Fibroblast of pulmonary artery (primary cell): ENCODE results near the gene CALML5.

Experiments used
- DNase-seq: peaks from one replicate; pipeline ENCODE4 v3.0.0-alpha.2; 2010; ENCODE audit warnings: low read depth
- H3K4me3 ChIP-seq: replicated peaks from 2 replicates; pipeline ENCODE4 v1.5.1; 2011; ENCODE audit warnings: low read depth, mild to moderate bottlenecking, control low read depth, low read length, moderate library complexity
- CTCF ChIP-seq: IDR thresholded peaks from 2 replicates; pipeline ENCODE4 v1.5.1; 2011; ENCODE audit warnings: mild to moderate bottlenecking, control low read depth, low read length, inconsistent platforms; ENCODE audit errors: missing control alignments

CALML5 gene

GRCh38 chr10:5458949-5459747 is 40.2 kb downstream of the CALML5 start:
- no peak overlapping the region for H3K4me3 ChIP-seq
- no peak for TF ChIP-seq CTCF
- no peak for DNase-seq

- DNase-seq: no peak
Measured at GRCh38 chr10:5458425-5458824, 40.9 kb downstream of the CALML5 start.

GRCh38 chr10:5457741-5458140 is 41.6 kb downstream of the CALML5 start:
- no peak overlapping the region for H3K4me3 ChIP-seq
- no peak for DNase-seq
- no peak for TF ChIP-seq CTCF

More at GRCh38 chr10:5458425-5458824, 40.9 kb downstream of the CALML5 start:
- TF ChIP-seq CTCF: no peak
- no peak overlapping the region for H3K4me3 ChIP-seq

GRCh38 chr10:5456563-5456962 is 42.8 kb downstream of the CALML5 start:
- no peak overlapping the region for H3K4me3 ChIP-seq
- DNase-seq: no peak
- TF ChIP-seq CTCF: no peak

GRCh38 chr10:5453749-5454489 is 45.5 kb downstream of the CALML5 start:
- no peak for DNase-seq
- TF ChIP-seq CTCF: no peak
- no peak overlapping the region for H3K4me3 ChIP-seq

GRCh38 chr10:5450605-5451384 is 48.6 kb downstream of the CALML5 start:
- peak; percentile 17 for DNase-seq
- no peak for TF ChIP-seq CTCF
- no peak overlapping the region for H3K4me3 ChIP-seq
